HEK293 (cell line): ENCODE measurements around the gene DUSP14.

Source experiments
- CTCF ChIP-seq: fragments of 450-650 bp; formaldehyde crosslinking; IDR thresholded peaks from 2 replicates; pipeline ENCODE4 v1.5.1; 2016; ENCODE audit warnings: missing biosample characterization, missing genetic modification characterization
- ELK4 ChIP-seq: IDR thresholded peaks from 2 replicates; pipeline ENCODE4 v1.6.1; 2011; ENCODE audit warnings: mild to moderate bottlenecking, low read depth, low read length, borderline replicate concordance
- GLI2 ChIP-seq: fragments of 450-650 bp; formaldehyde crosslinking; IDR thresholded peaks from 2 replicates; pipeline ENCODE4; 2017; ENCODE audit warnings: missing biosample characterization, missing genetic modification characterization, low read depth, borderline replicate concordance
- HOXA7 ChIP-seq: sonication (generic); formaldehyde crosslinking; IDR thresholded peaks from 2 replicates; pipeline ENCODE4 v1.8.1; 2022; ENCODE audit warnings: missing genetic modification reagents, borderline replicate concordance
- HOXD13 ChIP-seq: sonication (generic); formaldehyde crosslinking; IDR thresholded peaks from 2 replicates; pipeline ENCODE4 v1.8.0; 2022; ENCODE audit warnings: missing genetic modification reagents, borderline replicate concordance
- KLF1 ChIP-seq: fragments of 450-650 bp; formaldehyde crosslinking; IDR thresholded peaks from 2 replicates; pipeline ENCODE4 v1.5.1; 2016; ENCODE audit warnings: missing biosample characterization, missing genetic modification characterization
- KLF9 ChIP-seq: fragments of 450-650 bp; formaldehyde crosslinking; IDR thresholded peaks from 2 replicates; pipeline ENCODE4 v1.5.1; 2016; ENCODE audit warnings: missing biosample characterization, missing genetic modification characterization, low read depth
- WT1 ChIP-seq: fragments of 450-650 bp; formaldehyde crosslinking; IDR thresholded peaks from 2 replicates; pipeline ENCODE4 v1.5.1; 2016; ENCODE audit warnings: missing biosample characterization, missing genetic modification characterization
- ZEB2 ChIP-seq: fragments of 450-650 bp; formaldehyde crosslinking; IDR thresholded peaks from 2 replicates; pipeline ENCODE4 v1.5.1; 2016; ENCODE audit warnings: missing biosample characterization, missing genetic modification characterization
- ZFP41 ChIP-seq: fragments of 450-650 bp; formaldehyde crosslinking; IDR thresholded peaks from 2 replicates; pipeline ENCODE4 v1.5.1; 2016; ENCODE audit warnings: missing biosample characterization, missing genetic modification characterization, borderline replicate concordance
- ZNF140 ChIP-seq: fragments of 450-650 bp; formaldehyde crosslinking; IDR thresholded peaks from 2 replicates; pipeline ENCODE4 v1.5.1; 2016; ENCODE audit warnings: missing biosample characterization, missing genetic modification characterization
- ZNF155 ChIP-seq: fragments of 450-650 bp; formaldehyde crosslinking; IDR thresholded peaks from 2 replicates; pipeline ENCODE4 v1.5.1; 2016; ENCODE audit warnings: missing biosample characterization, missing genetic modification characterization
- ZNF16 ChIP-seq: fragments of 450-650 bp; formaldehyde crosslinking; IDR thresholded peaks from 2 replicates; pipeline ENCODE4 v1.5.1; 2016; ENCODE audit warnings: low read depth, missing biosample characterization, missing genetic modification characterization
- ZNF19 ChIP-seq: fragments of 450-650 bp; formaldehyde crosslinking; IDR thresholded peaks from 2 replicates; pipeline ENCODE4; 2016; ENCODE audit warnings: missing biosample characterization, missing genetic modification characterization, low read depth
- ZNF202 ChIP-seq: fragments of 450-650 bp; formaldehyde crosslinking; IDR thresholded peaks from 2 replicates; pipeline ENCODE4 v1.5.1; 2016; ENCODE audit warnings: missing biosample characterization, missing genetic modification characterization, borderline replicate concordance
- ZNF341 ChIP-seq: fragments of 450-650 bp; formaldehyde crosslinking; IDR thresholded peaks from 2 replicates; pipeline ENCODE4; 2016; ENCODE audit warnings: low read depth, missing biosample characterization, missing genetic modification characterization
- ZNF366 ChIP-seq: fragments of 450-650 bp; formaldehyde crosslinking; conservative IDR thresholded peaks from 2 replicates; pipeline ENCODE4 v1.5.1; 2016; ENCODE audit warnings: missing biosample characterization, missing genetic modification characterization
- ZNF37A ChIP-seq: fragments of 450-650 bp; IDR thresholded peaks from 2 replicates; pipeline ENCODE4 v1.5.1; 2018; ENCODE audit warnings: missing biosample characterization, missing genetic modification characterization
- ZNF426 ChIP-seq: fragments of 450-650 bp; formaldehyde crosslinking; IDR thresholded peaks from 2 replicates; pipeline ENCODE4 v1.5.1; 2017; ENCODE audit warnings: missing biosample characterization, missing genetic modification characterization, mild to moderate bottlenecking, inconsistent platforms, moderate library complexity
- ZNF473 ChIP-seq: fragments of 450-650 bp; formaldehyde crosslinking; IDR thresholded peaks from 2 replicates; pipeline ENCODE4 v1.5.1; 2017; ENCODE audit warnings: missing biosample characterization, missing genetic modification characterization
- ZNF501 ChIP-seq: fragments of 450-650 bp; formaldehyde crosslinking; IDR thresholded peaks from 2 replicates; pipeline ENCODE4 v1.5.1; 2016; ENCODE audit warnings: missing biosample characterization, missing genetic modification characterization
- ZNF529 ChIP-seq: fragments of 450-650 bp; formaldehyde crosslinking; IDR thresholded peaks from 2 replicates; pipeline ENCODE4 v1.5.1; 2017; ENCODE audit warnings: missing genetic modification characterization, missing biosample characterization; ENCODE audit not compliant: insufficient replicate concordance
- ZNF548 ChIP-seq: fragments of 450-650 bp; formaldehyde crosslinking; IDR thresholded peaks from 2 replicates; pipeline ENCODE4 v1.5.1; 2016; ENCODE audit warnings: missing biosample characterization, missing genetic modification characterization
- ZNF571 ChIP-seq: fragments of 450-650 bp; formaldehyde crosslinking; IDR thresholded peaks from 2 replicates; pipeline ENCODE4 v1.5.0; 2017; ENCODE audit warnings: missing biosample characterization, missing genetic modification characterization
- ZNF600 ChIP-seq: fragments of 450-650 bp; formaldehyde crosslinking; IDR thresholded peaks from 2 replicates; pipeline ENCODE4 v1.5.1; 2016; ENCODE audit warnings: missing biosample characterization, missing genetic modification characterization
- ZNF623 ChIP-seq: fragments of 450-650 bp; formaldehyde crosslinking; IDR thresholded peaks from 2 replicates; pipeline ENCODE4 v1.5.1; 2016; ENCODE audit warnings: missing biosample characterization, missing genetic modification characterization
- ZNF654 ChIP-seq: fragments of 450-650 bp; formaldehyde crosslinking; IDR thresholded peaks from 2 replicates; pipeline ENCODE4 v1.5.1; 2016; ENCODE audit warnings: low read depth, missing biosample characterization, missing genetic modification characterization
- ZNF658 ChIP-seq: fragments of 450-650 bp; formaldehyde crosslinking; IDR thresholded peaks from 2 replicates; pipeline ENCODE4; 2016; ENCODE audit warnings: missing biosample characterization, missing genetic modification characterization
- ZNF768 ChIP-seq: fragments of 450-650 bp; formaldehyde crosslinking; IDR thresholded peaks from 2 replicates; pipeline ENCODE4 v1.5.1; 2018; ENCODE audit warnings: missing biosample characterization, mild to moderate bottlenecking, missing genetic modification characterization
- ZNF785 ChIP-seq: fragments of 450-650 bp; formaldehyde crosslinking; IDR thresholded peaks from 2 replicates; pipeline ENCODE4 v1.5.1; 2016; ENCODE audit warnings: missing biosample characterization, missing genetic modification characterization
- ZSCAN30 ChIP-seq: fragments of 450-650 bp; IDR thresholded peaks from 2 replicates; pipeline ENCODE4 v1.5.1; 2018; ENCODE audit warnings: missing biosample characterization, mild to moderate bottlenecking, missing genetic modification characterization, moderate library complexity
- TF ChIP-seq, protein P1 (sequence below): fragments of 450-650 bp; formaldehyde crosslinking; IDR thresholded peaks from 2 replicates; pipeline ENCODE4 v1.5.1; 2016; ENCODE audit warnings: missing biosample characterization, missing genetic modification characterization
- TF ChIP-seq, protein P2 (sequence below): fragments of 450-650 bp; IDR thresholded peaks from 2 replicates; pipeline ENCODE4 v1.5.1; 2018; ENCODE audit warnings: missing biosample characterization, missing genetic modification characterization
- TF ChIP-seq, protein P3 (sequence below): fragments of 450-650 bp; formaldehyde crosslinking; IDR thresholded peaks from 2 replicates; pipeline ENCODE4 v1.5.1; 2017; ENCODE audit warnings: missing biosample characterization, mild to moderate bottlenecking, missing genetic modification characterization, moderate library complexity

The DUSP14 gene

GRCh38 chr17:37490638-37491614, 1.2 kb downstream of the DUSP14 start (continued):
- TF ChIP-seq, protein P1, sequence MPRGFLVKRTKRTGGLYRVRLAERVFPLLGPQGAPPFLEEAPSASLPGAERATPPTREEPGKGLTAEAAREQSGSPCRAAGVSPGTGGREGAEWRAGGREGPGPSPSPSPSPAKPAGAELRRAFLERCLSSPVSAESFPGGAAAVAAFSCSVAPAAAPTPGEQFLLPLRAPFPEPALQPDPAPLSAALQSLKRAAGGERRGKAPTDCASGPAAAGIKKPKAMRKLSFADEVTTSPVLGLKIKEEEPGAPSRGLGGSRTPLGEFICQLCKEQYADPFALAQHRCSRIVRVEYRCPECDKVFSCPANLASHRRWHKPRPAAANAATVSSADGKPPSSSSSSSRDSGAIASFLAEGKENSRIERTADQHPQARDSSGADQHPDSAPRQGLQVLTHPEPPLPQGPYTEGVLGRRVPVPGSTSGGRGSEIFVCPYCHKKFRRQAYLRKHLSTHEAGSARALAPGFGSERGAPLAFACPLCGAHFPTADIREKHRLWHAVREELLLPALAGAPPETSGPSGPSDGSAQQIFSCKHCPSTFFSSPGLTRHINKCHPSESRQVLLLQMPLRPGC, result peak; percentile 72; the same call in 1 of the 2 replicates
- peak; percentile 55; the same call in 1 of the 2 replicates for TF ChIP-seq ZSCAN30 (tag by site-specific recombination)
- no peak for TF ChIP-seq ZEB2 (tag by site-specific recombination)
- TF ChIP-seq ZNF501 (tag by site-specific recombination), result no peak
- TF ChIP-seq ZNF19 (tag by site-specific recombination), result no peak
- no peak for TF ChIP-seq ZNF529 (tag by site-specific recombination)
- no peak for TF ChIP-seq ZFP41 (tag by site-specific recombination)
- no peak for TF ChIP-seq ZNF426
- TF ChIP-seq ZNF623, result no peak
- peak; percentile 96; the same call in 1 of the 2 replicates for TF ChIP-seq ZNF600 (tag by site-specific recombination)
- no peak for TF ChIP-seq ZNF473 (tag by site-specific recombination)
- no peak for TF ChIP-seq HOXA7 (CRISPR knock-in tag)
- no peak for TF ChIP-seq ZNF571 (tag by site-specific recombination)
- no peak for TF ChIP-seq ZNF37A (tag by site-specific recombination)
- TF ChIP-seq KLF1 (tag by site-specific recombination), result no peak
- no peak for TF ChIP-seq ZNF16 (tag by site-specific recombination)
- TF ChIP-seq ZNF366 (tag by site-specific recombination), result peak; percentile 71
- peak; percentile 49 for TF ChIP-seq WT1 (tag by site-specific recombination)
- TF ChIP-seq ZNF785 (tag by site-specific recombination), result no peak
- no peak for TF ChIP-seq ZNF548
- peak; percentile 10; the same call in 1 of the 2 replicates for TF ChIP-seq KLF9 (tag by site-specific recombination)
- TF ChIP-seq ELK4, result no peak
- TF ChIP-seq, protein P2, sequence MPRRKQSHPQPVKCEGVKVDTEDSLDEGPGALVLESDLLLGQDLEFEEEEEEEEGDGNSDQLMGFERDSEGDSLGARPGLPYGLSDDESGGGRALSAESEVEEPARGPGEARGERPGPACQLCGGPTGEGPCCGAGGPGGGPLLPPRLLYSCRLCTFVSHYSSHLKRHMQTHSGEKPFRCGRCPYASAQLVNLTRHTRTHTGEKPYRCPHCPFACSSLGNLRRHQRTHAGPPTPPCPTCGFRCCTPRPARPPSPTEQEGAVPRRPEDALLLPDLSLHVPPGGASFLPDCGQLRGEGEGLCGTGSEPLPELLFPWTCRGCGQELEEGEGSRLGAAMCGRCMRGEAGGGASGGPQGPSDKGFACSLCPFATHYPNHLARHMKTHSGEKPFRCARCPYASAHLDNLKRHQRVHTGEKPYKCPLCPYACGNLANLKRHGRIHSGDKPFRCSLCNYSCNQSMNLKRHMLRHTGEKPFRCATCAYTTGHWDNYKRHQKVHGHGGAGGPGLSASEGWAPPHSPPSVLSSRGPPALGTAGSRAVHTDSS (tag by site-specific recombination), result no peak
- no peak for TF ChIP-seq ZNF155 (tag by site-specific recombination)
- TF ChIP-seq ZNF202 (tag by site-specific recombination), result no peak
- no peak for TF ChIP-seq ZNF768 (tag by site-specific recombination)
- TF ChIP-seq ZNF140 (tag by site-specific recombination), result no peak
- TF ChIP-seq, protein P3, sequence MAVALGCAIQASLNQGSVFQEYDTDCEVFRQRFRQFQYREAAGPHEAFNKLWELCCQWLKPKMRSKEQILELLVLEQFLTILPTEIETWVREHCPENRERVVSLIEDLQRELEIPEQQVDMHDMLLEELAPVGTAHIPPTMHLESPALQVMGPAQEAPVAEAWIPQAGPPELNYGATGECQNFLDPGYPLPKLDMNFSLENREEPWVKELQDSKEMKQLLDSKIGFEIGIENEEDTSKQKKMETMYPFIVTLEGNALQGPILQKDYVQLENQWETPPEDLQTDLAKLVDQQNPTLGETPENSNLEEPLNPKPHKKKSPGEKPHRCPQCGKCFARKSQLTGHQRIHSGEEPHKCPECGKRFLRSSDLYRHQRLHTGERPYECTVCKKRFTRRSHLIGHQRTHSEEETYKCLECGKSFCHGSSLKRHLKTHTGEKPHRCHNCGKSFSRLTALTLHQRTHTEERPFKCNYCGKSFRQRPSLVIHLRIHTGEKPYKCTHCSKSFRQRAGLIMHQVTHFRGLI, result no peak
- 0 out of 2 replicates have a peak, but pooled peaks have one; percentile 31 for TF ChIP-seq HOXD13 (CRISPR knock-in tag)
- no peak for TF ChIP-seq ZNF341 (tag by site-specific recombination)
- TF ChIP-seq CTCF (tag by site-specific recombination), result no peak
- TF ChIP-seq GLI2, result no peak
- no peak for TF ChIP-seq ZNF658 (tag by site-specific recombination)
- no peak for TF ChIP-seq ZNF654 (tag by site-specific recombination)
